Measurements from ENCODE around the gene ZNF462. TPM values are rescaled to one million over a fixed set of nuclear protein-coding genes. Genes with fewer than 3 reads are reported as not detected.

Gene ZNF462
- total and polyA plus RNA-seq, 2 of the 13 experiments (the other 11 are each of a cell fraction or from before 2014, with no cell fraction given): not detected

GRCh38 chr9:106969696-106970095, 106.7 kb downstream of the ZNF462 start (continued):
- no peak for TF ChIP-seq SETDB1 (CRISPR knock-in tag; IDR thresholded peaks at IDR 0.05; ENCODE audit: borderline replicate concordance)
- TF ChIP-seq TARDBP (CRISPR knock-in tag; IDR thresholded peaks at IDR 0.05): no peak
- no peak for TF ChIP-seq ZSCAN25 (CRISPR knock-in tag; IDR thresholded peaks at IDR 0.05)
- TF ChIP-seq TBP (CRISPR knock-in tag; IDR thresholded peaks at IDR 0.05): no peak

- Histone ChIP-seq H3K9ac (ENCODE audit: insufficient read depth, low read depth, low read length) (no peak overlapping the region), H3K79me2 (ENCODE audit: insufficient read depth, low read length) (no peaks in the 10 kb centered on the region), H3K4me3 (replicated peaks in 1 of 3; ENCODE audit: insufficient read depth in 1 of 3, low read depth in 2 of 3, low read length in 3 of 3) (no peak overlapping the region), H4K20me1 (ENCODE audit: insufficient read depth, low read length) (no peaks in the 10 kb centered on the region), H3K9me3 (ENCODE audit: low read length) (no peaks in the 10 kb centered on the region), H3K4me2 (ENCODE audit: low read depth, low read length) (no peak overlapping the region), H3K27me3 (ENCODE audit: control insufficient read depth in 1 of 2, insufficient read depth in 2 of 2, low read length in 2 of 2) (peaks cover 0 to 8% of the 10 kb centered on the region in 2 experiments; a peak in 1 of 5 replicates), H3K4me1 (ENCODE audit: insufficient read depth, low read length) (no peaks in the 10 kb centered on the region), H2AFZ (ENCODE audit: low read length) (no peak overlapping the region), H3K27ac (ENCODE audit: extremely low read length, insufficient read depth, low read length) (no peak overlapping the region), H3K36me3 (replicated peaks in 1 of 2; ENCODE audit: control insufficient read depth in 1 of 2, insufficient read depth in 2 of 2, low read length in 2 of 2) (no peaks in the 10 kb centered on the region)
- no peak for FAIRE-seq
- no peak for ATAC-seq
- intact Hi-C loops (cut with micrococcal nuclease; ENCODE audit: unreplicated experiment): no loop called here
- 41% methylated on average over 9 of the region's 9 CpGs for WGBS (ENCODE audit: low lambda C conversion rate)
- ChIA-PET CTCF (ENCODE audit: low intra/inter-chr PET ratio, low total read pairs) (no interaction called here), POLR2A (no interaction called here)
- in situ Hi-C loops (cut with HindIII; ENCODE audit: extremely low pct_ligation_motif_present, low pct_unique_long_range_greater_than_20kb): no loop called here
- no TSS peak for BruUV-seq (replicated peaks)
- TF ChIP-seq REL (CRISPR knock-in tag; conservative IDR thresholded peaks at IDR 0.05): no peak
- no peak for TF ChIP-seq SNAPC2 (CRISPR knock-in tag; IDR thresholded peaks at IDR 0.05)
- TF ChIP-seq ZNF589 (CRISPR knock-in tag; conservative IDR thresholded peaks at IDR 0.05): no peak
- TF ChIP-seq ZNF672 (CRISPR knock-in tag; IDR thresholded peaks at IDR 0.05): no peak
- DNase-seq (ENCODE audit: low spot score): no peak
Measured at GRCh38 chr9:106970219-106970975, 107.4 kb downstream of the ZNF462 start.
